ENCODE results near the gene RAB2B.
A peak's percentile ranks its signal among the peaks of the same experiment; 100 is the strongest.

The RAB2B gene

DNA sequence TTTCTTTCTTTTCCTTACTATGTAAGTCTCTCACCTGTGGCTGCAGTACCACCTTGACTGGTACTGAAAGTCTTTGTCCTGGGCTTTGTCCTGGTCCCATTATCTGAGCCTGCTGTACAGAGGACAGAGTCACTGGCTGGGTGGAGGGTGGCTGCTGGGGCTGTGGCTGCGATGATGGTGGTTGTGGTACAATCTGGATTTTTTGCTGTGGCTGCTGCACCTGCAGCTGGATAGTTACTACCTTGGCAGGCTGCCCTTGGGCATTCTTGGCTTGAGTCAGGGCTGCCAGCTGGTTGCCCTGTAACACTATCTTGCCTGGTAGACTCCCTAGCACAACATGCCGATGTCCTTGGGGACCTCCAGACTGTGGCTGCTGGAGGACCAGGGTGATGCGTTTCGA is 47.8 kb downstream of the RAB2B start:
- intact Hi-C loops (cut with DNase I): no loop called here
- DNase-seq: peak in 11 of 42 donors; percentile 8 to 41 (median 15)

GRCh38 chr14:21426692-21427091 is 50.1 kb downstream of the RAB2B start:
- intact Hi-C loops (cut with DNase I): no loop called here
- DNase-seq: no peak

DNA sequence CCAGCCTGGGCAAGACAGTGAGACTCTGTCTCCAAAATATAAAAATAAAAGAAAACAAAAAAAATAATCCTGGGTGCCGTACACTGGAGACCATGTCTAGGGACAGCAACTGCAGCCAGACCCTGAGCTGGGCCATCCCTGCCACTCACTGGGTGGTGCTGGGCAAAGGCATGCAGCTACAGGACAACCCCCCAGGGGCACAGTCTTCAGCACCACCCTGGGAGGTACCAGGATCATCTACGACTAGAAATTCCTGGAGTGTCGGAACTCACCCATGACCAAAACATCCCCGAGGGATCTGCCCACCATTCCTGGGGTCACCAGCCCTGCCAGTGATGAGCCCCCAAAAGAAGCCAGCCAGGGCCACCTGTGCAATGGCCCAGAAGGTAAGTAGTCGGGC is 57.2 kb downstream of the RAB2B start:
- no peak for DNase-seq
- intact Hi-C loops (cut with DNase I): no loop called here

GRCh38 chr14:21415329-21415728 is 61.4 kb downstream of the RAB2B start:
- intact Hi-C loops (cut with DNase I): no loop called here
- no peak for DNase-seq

- intact Hi-C loops (cut with DNase I): no loop called here
- DNase-seq: no peak
Observed at GRCh38 chr14:21414137-21414631, 62.6 kb downstream of the RAB2B start.
